ENCODE results near the gene GPX5.

GPX5 gene

DNA sequence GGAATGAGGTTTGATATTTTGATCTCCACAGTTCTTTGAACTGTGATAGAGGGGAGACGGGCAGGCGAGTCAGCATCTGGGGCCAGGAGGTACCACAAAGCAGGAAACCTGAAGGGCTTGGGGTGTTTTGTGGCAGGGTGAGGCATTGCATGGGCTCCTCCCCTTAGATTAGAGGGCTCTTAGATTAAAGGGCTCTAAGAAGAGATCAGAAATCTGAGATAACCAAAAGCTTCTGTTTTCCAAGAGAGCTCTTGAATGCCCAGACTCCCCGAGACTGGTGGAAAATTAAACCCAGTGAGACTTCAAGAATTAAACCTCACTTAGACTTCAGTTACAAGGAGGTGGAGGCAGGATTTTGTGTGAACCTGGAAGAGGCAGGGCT is 2.4 kb upstream of the GPX5 start:
- DNase-seq (ENCODE audit: low spot score) = no peak
- TF ChIP-seq, protein P1, sequence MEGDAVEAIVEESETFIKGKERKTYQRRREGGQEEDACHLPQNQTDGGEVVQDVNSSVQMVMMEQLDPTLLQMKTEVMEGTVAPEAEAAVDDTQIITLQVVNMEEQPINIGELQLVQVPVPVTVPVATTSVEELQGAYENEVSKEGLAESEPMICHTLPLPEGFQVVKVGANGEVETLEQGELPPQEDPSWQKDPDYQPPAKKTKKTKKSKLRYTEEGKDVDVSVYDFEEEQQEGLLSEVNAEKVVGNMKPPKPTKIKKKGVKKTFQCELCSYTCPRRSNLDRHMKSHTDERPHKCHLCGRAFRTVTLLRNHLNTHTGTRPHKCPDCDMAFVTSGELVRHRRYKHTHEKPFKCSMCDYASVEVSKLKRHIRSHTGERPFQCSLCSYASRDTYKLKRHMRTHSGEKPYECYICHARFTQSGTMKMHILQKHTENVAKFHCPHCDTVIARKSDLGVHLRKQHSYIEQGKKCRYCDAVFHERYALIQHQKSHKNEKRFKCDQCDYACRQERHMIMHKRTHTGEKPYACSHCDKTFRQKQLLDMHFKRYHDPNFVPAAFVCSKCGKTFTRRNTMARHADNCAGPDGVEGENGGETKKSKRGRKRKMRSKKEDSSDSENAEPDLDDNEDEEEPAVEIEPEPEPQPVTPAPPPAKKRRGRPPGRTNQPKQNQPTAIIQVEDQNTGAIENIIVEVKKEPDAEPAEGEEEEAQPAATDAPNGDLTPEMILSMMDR (IDR thresholded peaks at IDR 0.05; ENCODE audit: extremely low read depth, missing control alignments) = no peak

DNA sequence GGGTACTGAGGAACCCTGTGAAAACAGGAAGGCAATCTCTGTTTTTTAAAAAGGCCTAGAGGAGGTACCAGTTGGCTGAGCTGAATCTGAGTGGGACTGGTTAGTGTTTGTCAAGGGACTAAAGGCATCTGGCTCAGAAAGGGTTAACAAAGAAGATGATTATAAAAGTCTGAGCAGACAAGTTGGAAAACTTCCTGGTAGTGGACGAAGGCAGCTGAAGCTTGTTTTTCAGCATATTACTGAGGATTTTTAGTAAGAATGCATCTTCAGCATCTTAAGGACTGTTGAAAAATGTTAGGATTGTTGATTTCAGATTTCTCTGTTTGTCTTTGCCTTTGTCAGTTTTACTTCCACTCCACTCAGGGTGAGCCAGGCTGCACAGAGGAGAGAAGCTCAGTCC is 5.1 kb downstream of the GPX5 start:
- TF ChIP-seq, protein P1 (IDR thresholded peaks at IDR 0.05; ENCODE audit: extremely low read depth, missing control alignments) = no peak
- DNase-seq (ENCODE audit: low spot score) = no peak

DNA sequence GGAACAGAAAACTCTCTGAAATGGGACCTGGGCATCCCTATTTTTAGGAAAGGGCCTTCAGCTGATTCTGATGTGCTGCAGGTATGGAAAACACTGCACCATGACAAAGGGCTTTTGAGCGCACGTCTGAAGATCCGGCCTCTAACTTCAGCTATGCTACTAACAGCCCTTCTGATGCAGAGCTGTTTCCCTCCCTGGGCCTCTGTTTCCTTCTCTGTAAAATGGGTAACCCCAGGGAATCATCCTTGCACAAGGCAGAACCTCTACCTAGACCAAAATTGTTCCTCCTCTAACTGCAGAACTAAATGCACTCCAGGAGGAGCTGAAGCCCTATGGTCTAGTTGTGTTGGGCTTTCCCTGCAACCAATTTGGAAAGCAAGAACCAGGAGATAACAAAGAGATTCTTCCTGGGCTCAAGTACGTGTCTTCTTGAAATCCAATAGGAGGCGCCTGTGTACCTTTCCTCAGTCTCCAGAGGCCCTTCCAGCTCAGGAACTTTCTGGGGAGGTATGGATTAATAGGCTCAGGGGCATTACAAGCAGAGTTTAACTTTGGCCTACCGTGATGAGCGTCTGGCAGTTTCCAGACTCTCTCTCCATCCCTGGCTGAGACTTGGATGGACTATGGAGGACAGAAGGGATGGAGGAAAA is 5.9 kb downstream of the GPX5 start:
- TF ChIP-seq, protein P1 (IDR thresholded peaks at IDR 0.05; ENCODE audit: extremely low read depth, missing control alignments) = no peak
- DNase-seq (ENCODE audit: low spot score) = no peak

DNA sequence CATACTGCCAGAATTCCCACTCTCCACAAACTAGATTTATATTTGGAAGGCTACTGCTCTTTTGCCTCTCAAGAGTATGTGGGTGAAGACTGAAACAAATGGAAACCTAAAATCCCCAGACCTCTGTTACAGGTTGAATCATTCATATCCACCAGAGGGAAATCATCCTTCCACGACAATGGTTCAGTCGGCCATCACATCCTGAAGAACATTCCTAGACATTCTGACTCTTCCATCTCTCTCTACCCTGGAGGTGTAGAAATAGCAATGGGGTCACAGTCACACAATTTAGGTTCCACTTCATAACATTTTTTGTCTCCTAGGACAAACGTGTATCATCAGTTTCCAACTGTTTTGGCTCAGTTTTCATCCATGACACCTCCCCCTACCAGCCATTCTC is 8.6 kb downstream of the GPX5 start:
- DNase-seq (ENCODE audit: low spot score) = no peak
- TF ChIP-seq, protein P1 (IDR thresholded peaks at IDR 0.05; ENCODE audit: extremely low read depth, missing control alignments) = no peak

DNA sequence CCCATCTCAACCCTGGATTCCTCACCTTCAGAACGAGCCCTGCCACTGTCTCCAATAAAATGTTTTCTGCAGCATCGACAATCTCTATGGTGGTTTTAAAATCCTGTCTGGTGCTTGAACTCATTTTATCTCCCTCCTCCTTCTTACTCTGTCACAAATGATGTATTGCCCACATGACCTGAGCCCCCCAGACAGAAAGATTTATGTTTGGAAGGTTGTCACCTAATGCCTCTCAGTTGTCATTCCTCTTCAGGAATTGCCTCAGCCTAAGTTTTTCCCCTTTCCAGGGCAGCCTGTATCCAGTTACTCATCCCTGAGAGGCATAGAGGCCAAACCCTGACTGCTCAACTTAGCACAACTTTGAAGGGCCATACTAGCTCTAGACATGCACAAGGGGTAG is 9.2 kb downstream of the GPX5 start:
- TF ChIP-seq, protein P1 (IDR thresholded peaks at IDR 0.05; ENCODE audit: extremely low read depth, missing control alignments) = no peak

DNA sequence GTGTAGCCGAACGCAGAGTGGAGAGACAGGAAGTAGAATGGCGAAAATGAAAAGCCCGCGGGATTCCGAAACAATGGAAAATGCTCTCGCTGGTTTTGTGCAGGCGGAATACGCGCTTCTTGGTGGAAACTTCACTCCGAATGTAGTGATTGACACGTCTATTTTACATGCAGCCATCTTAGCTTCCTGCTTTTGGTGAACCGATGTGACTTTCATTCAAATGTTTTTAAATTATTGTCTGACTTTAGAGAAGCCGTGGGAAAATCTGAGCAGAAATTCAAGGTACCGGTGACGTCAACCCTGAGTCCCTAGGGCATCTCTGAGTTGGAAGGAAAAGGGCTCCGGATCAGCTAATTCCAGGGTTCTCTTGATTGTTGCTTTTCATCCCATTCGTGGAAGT is 11.4 kb downstream of the GPX5 start:
- no peak for DNase-seq (ENCODE audit: low spot score)
- TF ChIP-seq, protein P1 (IDR thresholded peaks at IDR 0.05; ENCODE audit: extremely low read depth, missing control alignments) = no peak

More for the DNA sequence above, 9.2 kb downstream of the GPX5 start:
- no peak for DNase-seq (ENCODE audit: low spot score)

DNA sequence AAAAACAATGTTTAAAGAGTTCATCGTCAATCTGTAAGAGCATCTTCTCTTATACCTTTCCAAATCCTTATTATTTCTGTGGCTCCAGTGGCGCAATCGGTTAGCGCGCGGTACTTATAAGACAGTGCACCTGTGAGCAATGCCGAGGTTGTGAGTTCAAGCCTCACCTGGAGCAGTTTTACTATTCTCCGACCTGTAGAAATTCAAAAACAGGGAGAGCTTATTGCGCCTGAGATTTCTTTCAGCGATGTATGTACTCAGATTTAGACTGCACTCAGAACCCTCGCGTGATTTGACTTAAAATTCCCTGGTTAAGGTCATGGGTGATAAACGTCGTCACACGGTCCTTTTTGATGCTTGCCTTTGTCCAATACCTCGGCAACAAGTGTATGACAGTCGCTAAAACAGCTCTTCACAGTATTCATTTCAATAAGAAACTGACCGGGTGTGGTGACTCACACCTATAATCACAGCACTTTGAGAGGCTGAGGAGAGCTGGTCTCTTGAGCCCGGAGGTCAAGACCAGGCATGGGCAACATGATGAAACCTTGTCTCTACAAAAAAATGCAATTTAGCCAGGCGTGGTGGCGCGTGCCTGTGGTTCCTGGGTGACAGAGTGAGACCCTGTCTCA is 11.9 kb downstream of the GPX5 start:
- DNase-seq (ENCODE audit: low spot score) = no peak
- TF ChIP-seq, protein P1 (IDR thresholded peaks at IDR 0.05; ENCODE audit: extremely low read depth, missing control alignments) = no peak
